H1 (cell line): ENCODE results near the gene CAGE1. TPM values are rescaled to one million over a fixed set of nuclear protein-coding genes. Genes with fewer than 3 reads are reported as not detected.

ENCODE experiments used
- CTCF ChIA-PET: fragments of 300-600 bp; sonication (Branson Sonifier 250); formaldehyde crosslinking; loops from one replicate; lab custom pipeline; 2021; ENCODE audit not compliant: partially characterized antibody; lab: Charles Lee
- POLR2A ChIA-PET: fragments of 300-600 bp; sonication (Branson Sonifier 250); formaldehyde crosslinking; loops from one replicate; lab custom pipeline; 2021; ENCODE audit warnings: inconsistent platforms; ENCODE audit not compliant: partially characterized antibody; lab: Charles Lee
- DNase-seq, 2 experiments: peaks; one replicate each; pipeline versions ENCODE4 v3.0.0 to v3.0.0-alpha.2; 2010 to 2022; ENCODE audit warnings: low spot score in 2 of 2, low read depth in 1 of 2, mixed read lengths in 1 of 2
- FAIRE-seq: peaks from 2 replicates; lab custom pipeline; 2011; peaks lifted over from hg19 to GRCh38; lab: Jason Lieb, UNC
- H2AFZ ChIP-seq: 2 replicates; pipeline ENCODE4 v1.8.1; 2012; ENCODE audit warnings: low read length, inconsistent platforms
- H2AK5ac ChIP-seq: 2 replicates; pipeline ENCODE4 v1.6.1; 2013; ENCODE audit warnings: low read depth, low read length
- H2BK120ac ChIP-seq: replicated peaks from 2 replicates; pipeline ENCODE3; 2013; ENCODE audit warnings: low read depth, low read length, inconsistent platforms
- H2BK12ac ChIP-seq: 2 replicates; pipeline ENCODE4 v1.6.1; 2013; ENCODE audit warnings: low read depth, low read length
- H2BK15ac ChIP-seq: 2 replicates; pipeline ENCODE4 v1.6.1; 2013; ENCODE audit warnings: low read length
- H2BK20ac ChIP-seq: 2 replicates; pipeline ENCODE4 v1.6.1; 2013; ENCODE audit warnings: low read length
- H2BK5ac ChIP-seq: 2 replicates; pipeline ENCODE4 v1.6.1; 2013; ENCODE audit warnings: low read depth, low read length
- H3K14ac ChIP-seq: 2 replicates; pipeline ENCODE4 v1.6.1; 2013; ENCODE audit warnings: inconsistent platforms; ENCODE audit not compliant: insufficient read length
- H3K18ac ChIP-seq: 2 replicates; pipeline ENCODE4 v1.6.1; 2013; ENCODE audit warnings: low read length; ENCODE audit errors: extremely low read depth
- H3K23ac ChIP-seq: 2 replicates; pipeline ENCODE4 v1.6.1; 2013; ENCODE audit warnings: inconsistent platforms; ENCODE audit not compliant: insufficient read length
- H3K23me2 ChIP-seq: 2 replicates; pipeline ENCODE4 v1.6.1; 2013; ENCODE audit warnings: low read depth, low read length
- H3K27ac ChIP-seq: 2 replicates; pipeline ENCODE4 v1.6.1; 2011; ENCODE audit warnings: low read depth, low read length, inconsistent platforms
- H3K27me3 ChIP-seq, 4 experiments: replicated peaks in 1 of 4; 1 replicate in 1 of 4; 2 replicates in 3 of 4; pipeline versions ENCODE4 v1.6.1 to v1.8.1; 2011 to 2013; ENCODE audit warnings: low read length in 3 of 4, mild to moderate bottlenecking in 3 of 4, inconsistent platforms in 2 of 4, mixed read lengths in 2 of 4, moderate library complexity in 1 of 4; ENCODE audit not compliant: control insufficient read depth in 3 of 4, insufficient read depth in 3 of 4; ENCODE audit errors: extremely low read depth in 1 of 4
- H3K36me3 ChIP-seq, 4 experiments: 2 replicates each; pipeline versions ENCODE4 v1.6.1 to v1.8.1; 2011 to 2013; ENCODE audit warnings: mild to moderate bottlenecking in 4 of 4, low read length in 3 of 4, moderate library complexity in 2 of 4, control low read depth in 1 of 4, inconsistent platforms in 1 of 4; ENCODE audit not compliant: insufficient read depth in 4 of 4, control insufficient read depth in 2 of 4
- H3K4ac ChIP-seq: replicated peaks from 2 replicates; pipeline ENCODE3; 2013; ENCODE audit warnings: low read length, low read depth, mixed read lengths, inconsistent platforms; ENCODE audit not compliant: insufficient read length
- H3K4me1 ChIP-seq, 4 experiments: replicated peaks in 1 of 4; 1 replicate in 1 of 4; 2 replicates in 3 of 4; pipeline versions ENCODE4 v1.6.1 to v1.8.1; 2011 to 2013; ENCODE audit warnings: low read length in 3 of 4, inconsistent platforms in 2 of 4, mixed read lengths in 1 of 4; ENCODE audit not compliant: insufficient read depth in 4 of 4, control insufficient read depth in 3 of 4
- H3K4me2 ChIP-seq, 2 experiments: 2 replicates each; pipeline versions ENCODE4 v1.6.1 to v1.8.1; 2011 to 2013; ENCODE audit warnings: low read depth in 2 of 2, low read length in 2 of 2, control low read depth in 1 of 2, inconsistent platforms in 1 of 2, mild to moderate bottlenecking in 1 of 2; ENCODE audit not compliant: insufficient read depth in 1 of 2
- H3K4me3 ChIP-seq, 4 experiments: fragments of 200-600, 300-600 bp in 1 of 4; sonication (generic), shearing (Covaris generic), sonication (Bioruptor Twin) in 1 of 4; 2 replicates each; pipeline versions ENCODE4 v1.5.1 to v1.8.1; 2011 to 2016; ENCODE audit warnings: low read length in 4 of 4, low read depth in 3 of 4, control low read depth in 2 of 4, inconsistent platforms in 2 of 4, mild to moderate bottlenecking in 2 of 4, mixed read lengths in 1 of 4, moderate library complexity in 1 of 4; ENCODE audit not compliant: insufficient read depth in 2 of 4; ENCODE audit errors: extremely low read depth in 1 of 4
- H3K56ac ChIP-seq: replicated peaks from 2 replicates; pipeline ENCODE3; 2013; ENCODE audit warnings: low read depth, mild to moderate bottlenecking, mixed read lengths, low read length, inconsistent platforms; ENCODE audit not compliant: insufficient read length
- H3K79me1 ChIP-seq: 2 replicates; pipeline ENCODE4 v1.6.1; 2013; ENCODE audit warnings: low read depth, low read length, control low read depth
- H3K79me2 ChIP-seq, 2 experiments: 2 replicates each; pipeline versions ENCODE4 v1.6.1 to v1.8.1; 2012 to 2013; ENCODE audit warnings: low read length in 2 of 2, mild to moderate bottlenecking in 2 of 2, inconsistent platforms in 1 of 2; ENCODE audit not compliant: insufficient read depth in 2 of 2, control insufficient read depth in 1 of 2
- H3K9ac ChIP-seq, 4 experiments: replicated peaks in 1 of 4; 1 replicate in 1 of 4; 2 replicates in 3 of 4; pipeline versions ENCODE4 v1.6.1 to v1.8.1; 2011 to 2013; ENCODE audit warnings: low read depth in 3 of 4, low read length in 3 of 4, control low read depth in 2 of 4, mild to moderate bottlenecking in 2 of 4, moderate library complexity in 2 of 4, inconsistent platforms in 1 of 4; ENCODE audit errors: extremely low read depth in 1 of 4
- H3K9me3 ChIP-seq, 2 experiments: 2 replicates each; pipeline versions ENCODE4 v1.6.1 to v1.8.1; 2012 to 2013; ENCODE audit warnings: mild to moderate bottlenecking in 2 of 2, moderate library complexity in 2 of 2, control low read depth in 1 of 2, inconsistent platforms in 1 of 2, low read depth in 1 of 2, low read length in 1 of 2, mixed read lengths in 1 of 2; ENCODE audit not compliant: insufficient read depth in 2 of 2
- H4K20me1 ChIP-seq, 2 experiments: replicated peaks in 1 of 2; 2 replicates each; pipeline versions ENCODE3 to v1.8.1; 2011 to 2013; ENCODE audit warnings: inconsistent platforms in 2 of 2, low read length in 2 of 2, mild to moderate bottlenecking in 1 of 2; ENCODE audit not compliant: insufficient read depth in 2 of 2, control insufficient read depth in 1 of 2
- H4K5ac ChIP-seq: 2 replicates; pipeline ENCODE4 v1.6.1; 2013; ENCODE audit warnings: low read length, low read depth, mixed read lengths, inconsistent platforms; ENCODE audit not compliant: insufficient read length
- H4K8ac ChIP-seq: 2 replicates; pipeline ENCODE4 v1.8.0; 2013; ENCODE audit warnings: mild to moderate bottlenecking, moderate library complexity, low read length, inconsistent platforms; ENCODE audit not compliant: insufficient read depth; ENCODE audit errors: extremely low read depth
- H4K91ac ChIP-seq: replicated peaks from 2 replicates; pipeline ENCODE3; 2013; ENCODE audit warnings: low read length, mixed read lengths, inconsistent platforms; ENCODE audit not compliant: insufficient read length
- CBX8 ChIP-seq: fragments of 300-800, 300-1000 bp; sonication (generic); IDR thresholded peaks from 2 replicates; pipeline ENCODE4 v1.7.1; 2016; ENCODE audit warnings: low read depth, low read length, borderline replicate concordance
- CREB1 ChIP-seq: IDR thresholded peaks from 2 replicates; pipeline ENCODE4 v1.6.1; 2012; ENCODE audit warnings: inconsistent platforms
- EP300 ChIP-seq, 2 experiments: IDR thresholded peaks; 1 replicate in 1 of 2; 2 replicates in 1 of 2; pipeline ENCODE4 v1.6.1; 2011 to 2012; ENCODE audit warnings: low read depth in 2 of 2, low read length in 2 of 2, mild to moderate bottlenecking in 2 of 2, borderline replicate concordance in 1 of 2, inconsistent platforms in 1 of 2, moderate library complexity in 1 of 2
- MAFK ChIP-seq: IDR thresholded peaks from 2 replicates; pipeline ENCODE4 v1.6.1; 2012; ENCODE audit warnings: low read depth, mild to moderate bottlenecking, improper control_type of control experiment, low read length
- MAX ChIP-seq: IDR thresholded peaks from 2 replicates; pipeline ENCODE4 v1.6.1; 2012; ENCODE audit warnings: inconsistent platforms
- NANOG ChIP-seq: IDR thresholded peaks from 2 replicates; pipeline ENCODE4 v1.6.1; 2011; ENCODE audit warnings: low read length, low read depth, mild to moderate bottlenecking, inconsistent platforms; ENCODE audit not compliant: insufficient read depth, poor library complexity, severe bottlenecking
- RAD21 ChIP-seq, 2 experiments: IDR thresholded peaks in 1 of 2; conservative IDR thresholded peaks in 1 of 2; 2 replicates each; pipeline ENCODE4 v1.6.1; 2011; ENCODE audit warnings: low read depth in 2 of 2, low read length in 2 of 2, improper control_type of control experiment in 1 of 2, inconsistent platforms in 1 of 2, mild to moderate bottlenecking in 1 of 2, moderate library complexity in 1 of 2
- RFX5 ChIP-seq: IDR thresholded peaks from 2 replicates; pipeline ENCODE4 v1.6.1; 2011; ENCODE audit warnings: low read depth, low read length, improper control_type of control experiment, borderline replicate concordance
- RNF2 ChIP-seq: fragments of 200-900, 300-1000 bp; sonication (generic); IDR thresholded peaks from 2 replicates; pipeline ENCODE4 v1.7.1; 2016; ENCODE audit warnings: borderline replicate concordance, low read depth, mild to moderate bottlenecking, antibody characterized with exemption, low read length; ENCODE audit not compliant: poor library complexity, severe bottlenecking; ENCODE audit errors: missing control alignments
- SP4 ChIP-seq: IDR thresholded peaks from 2 replicates; pipeline ENCODE4 v1.6.1; 2012; ENCODE audit warnings: low read length, inconsistent platforms
- TCF12 ChIP-seq: IDR thresholded peaks from 2 replicates; pipeline ENCODE4 v1.6.1; 2011; ENCODE audit warnings: low read depth, mild to moderate bottlenecking, low read length
- WGBS, 2 experiments: shearing (Covaris generic) in 1 of 2; methylation state at CpG; one replicate each; pipeline versions ENCODE4 v1.1.6 to v1.1.7; 2013 to 2015; ENCODE audit warnings: low lambda C conversion rate in 2 of 2, mixed read lengths in 2 of 2, inconsistent platforms in 1 of 2, low coverage in 1 of 2, missing lambda C conversion rate in 1 of 2; ENCODE audit not compliant: insufficient replicate concordance in 2 of 2, insufficient coverage in 1 of 2, insufficient read length in 1 of 2; ENCODE audit errors: extremely low coverage in 1 of 2, missing lambda C conversion rate in 1 of 2; 5-methylcytosine and 5-hydroxymethylcytosine counted together
- polyA plus RNA-seq, 7 experiments: library from polyadenylated mRNA; depleted of rRNA in 3 of 7; stranded (reverse) in 5 of 7; unstranded in 2 of 7; fragments of >200 nt in 5 of 7; fragments of 200-250 nt in 2 of 7; gene quantifications; 1 replicate in 5 of 7; 2 replicates in 1 of 7; 4 replicates in 1 of 7; pipeline versions ENCODE4 v1.2.1 to v1.2.3, GENCODE V29; 2011 to 2013; ENCODE audit warnings: missing spikeins in 2 of 7, mixed read lengths in 2 of 7
- total RNA-seq: library from RNA; stranded (reverse); fragmentation: NEBNext Ultra II Directional; extraction: Animal tissue kit (Norgen Biotek cat#: 25700); gene quantifications from 2 replicates; pipeline ENCODE4 v1.2.1, GENCODE V29; 2021

CAGE1 gene
- total and polyA plus RNA-seq, 2 of the 8 experiments (the other 6 are each of a cell fraction or from before 2014, with no cell fraction given) = 0.09 TPM; not detected in 1

GRCh38 chr6:7411328-7411727, 21.8 kb upstream of the CAGE1 start:
- H4K5ac ChIP-seq = no peak overlapping the region
- no peak overlapping the region for H3K18ac ChIP-seq
- no peak for FAIRE-seq
- H2BK5ac ChIP-seq = no peak overlapping the region
- H3K56ac ChIP-seq = no peak overlapping the region
- ChIA-PET POLR2A (no interaction called here), CTCF (no interaction called here)
- no peaks in the 10 kb centered on the region for H3K27me3 ChIP-seq
- H4K8ac ChIP-seq = no peak overlapping the region
- H2AFZ ChIP-seq = no peak overlapping the region
- no peak overlapping the region for H3K4me3 ChIP-seq
- WGBS, 2 experiments = 84% methylated on average over 2 of the region's 2 CpGs; no CpG with 5 or more reads in 1 of the 2 experiments
- no peak overlapping the region for H3K4me2 ChIP-seq
- no peak overlapping the region for H3K14ac ChIP-seq
- no peaks in the 10 kb centered on the region for H4K20me1 ChIP-seq
- H2BK12ac ChIP-seq = no peak overlapping the region
- H3K4me1 ChIP-seq = no peaks in the 10 kb centered on the region
- TF ChIP-seq MAFK = no peak
- TF ChIP-seq NANOG = no peak
- no peak for TF ChIP-seq RFX5
- TF ChIP-seq RAD21 (IDR thresholded peaks at IDR 0.05 in 1 of 2, conservative IDR thresholded peaks at IDR 0.05 in 1 of 2; ENCODE audit: low read depth in 2 of 2, low read length in 2 of 2) = no peak
- no peak for TF ChIP-seq RNF2
- no peak for TF ChIP-seq SP4
- TF ChIP-seq CREB1 = no peak
- TF ChIP-seq CBX8 = no peak
- TF ChIP-seq MAX = no peak
- TF ChIP-seq EP300 (IDR thresholded peaks at IDR 0.05; ENCODE audit: borderline replicate concordance in 1 of 2, low read depth in 2 of 2, low read length in 2 of 2) = no peak
- no peak for TF ChIP-seq TCF12
- H3K23me2 ChIP-seq = no peaks in the 10 kb centered on the region; the same call in 1 of the 2 replicates
- H3K4ac ChIP-seq = no peak overlapping the region
- H2BK20ac ChIP-seq = no peak overlapping the region
- no peaks in the 10 kb centered on the region for H3K79me2 ChIP-seq
- no peak overlapping the region for H3K27ac ChIP-seq
- no peak overlapping the region for H4K91ac ChIP-seq
- H3K9me3 ChIP-seq = no peaks in the 10 kb centered on the region
- H3K9ac ChIP-seq = no peak overlapping the region
- H3K23ac ChIP-seq = no peak overlapping the region
- H2BK120ac ChIP-seq = no peak overlapping the region
- no peak for DNase-seq
- no peak overlapping the region for H2AK5ac ChIP-seq
- H2BK15ac ChIP-seq = no peak overlapping the region
- H3K36me3 ChIP-seq = peaks cover 9 to 62% (median 40%) of the 10 kb centered on the region in 4 experiments
- H3K79me1 ChIP-seq = no peaks in the 10 kb centered on the region
